ENCODE results near the gene SERPINB2.
"Not testable (repeated sequence)": the region's sequence is repeated elsewhere in the genome, so short reads cannot be mapped to it uniquely, and the experiment has no call there.

SERPINB2 gene

DNA sequence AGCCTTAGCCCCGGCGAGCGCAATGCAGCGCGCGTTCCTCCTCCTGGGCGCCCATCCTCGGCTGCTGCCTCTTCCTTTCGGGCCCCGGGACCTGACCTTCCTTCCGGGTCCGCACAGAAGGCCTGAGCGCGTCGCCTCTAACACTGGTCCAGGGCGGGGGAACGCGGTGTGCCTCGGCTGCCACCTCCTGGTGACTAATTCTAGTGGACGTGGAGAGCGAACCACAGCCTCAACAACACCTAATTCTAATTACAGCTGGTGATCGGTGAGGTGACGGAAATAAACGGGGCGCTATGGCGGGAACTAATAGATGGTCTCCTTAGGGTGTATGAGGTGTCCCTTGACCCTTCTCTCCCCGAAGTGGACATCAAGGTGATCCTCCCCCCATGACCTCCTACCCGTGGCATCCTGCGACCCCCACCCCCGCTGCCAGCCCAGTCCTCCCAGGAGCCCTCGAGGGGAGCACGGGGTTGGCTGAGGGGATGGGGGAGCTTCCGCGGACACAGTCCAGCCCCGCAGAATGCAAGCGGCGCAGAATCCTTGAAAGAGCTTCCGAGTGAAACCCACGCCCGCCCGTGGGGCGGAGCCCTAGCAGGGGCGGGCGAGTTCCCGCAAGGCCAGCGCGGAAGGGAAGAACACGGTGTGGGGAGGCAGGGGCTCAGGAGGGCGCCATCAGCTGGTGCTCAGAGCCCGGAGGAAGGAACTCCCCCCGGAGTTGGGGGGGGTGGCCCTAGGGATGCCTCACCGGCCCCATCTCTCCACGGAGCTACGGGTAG lies 48.8 kb downstream of the SERPINB2 start:
- peak; percentile 45 for DNase-seq (ENCODE audit: low read depth)

DNA sequence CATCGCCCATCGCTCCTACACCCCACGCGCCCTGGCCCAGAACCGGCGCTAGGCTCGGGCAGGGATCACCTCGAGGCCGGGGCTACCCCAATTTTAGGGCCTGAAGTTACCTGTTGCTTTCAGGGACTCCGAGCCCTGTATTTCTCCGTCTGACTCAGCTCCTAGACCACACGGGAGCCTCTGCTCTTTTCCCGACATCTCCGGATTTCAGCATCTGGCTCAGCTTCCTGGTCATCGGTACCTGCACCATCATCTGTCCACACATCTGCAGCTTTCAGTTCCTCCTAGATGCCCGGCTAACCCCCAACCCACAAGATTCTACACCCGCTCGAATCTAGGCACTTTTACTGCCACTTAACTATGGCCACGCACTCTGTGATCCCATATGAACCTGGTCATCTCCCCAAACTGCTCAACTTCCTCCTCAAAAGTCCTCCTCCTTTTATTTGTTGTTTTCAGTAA lies 49.5 kb downstream of the SERPINB2 start:
- DNase-seq (ENCODE audit: low read depth) = no peak

DNA sequence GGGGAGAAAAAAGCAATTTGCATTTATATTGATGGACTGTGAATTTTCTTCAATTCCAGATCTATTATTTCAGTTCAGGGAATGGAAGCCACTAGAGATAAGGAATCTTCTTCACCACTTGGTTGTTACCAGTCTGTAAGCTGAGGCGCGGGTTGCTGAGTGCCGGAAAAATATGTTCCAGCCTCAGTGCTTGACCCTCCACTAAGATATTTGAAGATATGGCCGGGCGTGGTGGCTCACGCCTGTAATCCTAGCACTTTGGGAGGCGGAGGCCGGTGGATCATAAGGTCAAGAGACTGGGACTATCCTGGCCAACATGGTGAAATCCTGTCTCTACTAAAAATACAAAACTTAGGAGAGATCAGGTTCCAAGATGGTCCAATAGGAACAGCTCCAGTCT lies 52.5 kb downstream of the SERPINB2 start:
- DNase-seq (ENCODE audit: low read depth) = no peak

DNA sequence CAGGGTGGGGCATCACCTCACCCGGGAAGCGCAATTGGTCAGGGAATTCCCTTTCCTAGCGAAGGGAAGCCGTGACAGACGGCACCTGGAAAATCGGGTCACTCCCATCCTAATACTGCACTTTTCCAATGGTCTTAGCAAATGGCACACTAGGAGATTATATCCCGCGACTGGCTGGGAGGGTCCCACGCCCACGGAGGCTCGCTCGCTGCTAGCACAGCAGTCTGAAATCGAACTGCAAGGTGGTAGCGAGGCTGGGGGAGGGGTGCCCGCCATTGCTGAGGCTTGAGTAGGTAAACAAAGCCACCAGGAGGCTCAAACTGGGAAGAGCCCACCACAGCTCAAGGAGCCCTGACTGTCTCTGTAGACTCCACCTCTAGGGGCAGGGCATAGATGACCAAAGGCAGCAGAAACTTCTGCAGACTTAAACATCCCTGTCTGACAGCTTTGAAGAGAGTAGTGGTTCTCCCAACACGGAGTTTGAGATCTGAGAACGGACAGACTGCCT lies 53.1 kb downstream of the SERPINB2 start:
- DNase-seq (ENCODE audit: low read depth) = not testable (repeated sequence)

DNA sequence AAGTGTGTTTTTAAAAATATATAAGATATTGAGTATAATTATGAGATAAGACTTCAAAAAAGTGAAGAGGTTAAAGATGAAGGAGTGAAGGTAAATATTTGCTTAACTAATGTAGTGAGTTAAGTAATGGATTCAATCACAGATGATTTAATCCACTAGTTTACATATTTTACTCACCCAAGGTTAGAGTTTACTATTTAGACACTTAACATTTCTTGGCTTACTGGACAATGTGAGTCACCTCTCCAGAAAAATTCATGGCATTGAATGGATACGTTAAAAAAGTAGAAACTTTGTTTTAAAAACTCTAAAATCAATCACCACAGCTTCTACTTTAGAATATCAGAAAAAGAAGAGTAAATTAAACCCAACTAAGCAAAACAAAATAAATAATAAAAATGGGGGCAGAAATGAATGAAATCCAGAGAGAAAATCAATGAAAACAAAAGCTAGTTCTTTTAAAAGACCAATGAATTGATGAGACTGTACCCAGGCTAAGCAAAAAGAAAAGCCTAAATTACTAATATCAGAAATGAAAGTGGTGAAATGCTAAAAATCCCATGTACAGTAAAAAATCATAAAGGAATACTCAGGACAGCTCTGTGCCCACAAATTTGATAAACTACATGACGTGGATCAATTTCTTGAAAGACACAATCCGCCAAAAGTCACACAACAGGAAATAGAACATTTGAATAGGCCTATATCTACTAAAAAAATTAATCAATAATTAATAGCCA lies 59.7 kb downstream of the SERPINB2 start:
- DNase-seq (ENCODE audit: low read depth) = no peak

DNA sequence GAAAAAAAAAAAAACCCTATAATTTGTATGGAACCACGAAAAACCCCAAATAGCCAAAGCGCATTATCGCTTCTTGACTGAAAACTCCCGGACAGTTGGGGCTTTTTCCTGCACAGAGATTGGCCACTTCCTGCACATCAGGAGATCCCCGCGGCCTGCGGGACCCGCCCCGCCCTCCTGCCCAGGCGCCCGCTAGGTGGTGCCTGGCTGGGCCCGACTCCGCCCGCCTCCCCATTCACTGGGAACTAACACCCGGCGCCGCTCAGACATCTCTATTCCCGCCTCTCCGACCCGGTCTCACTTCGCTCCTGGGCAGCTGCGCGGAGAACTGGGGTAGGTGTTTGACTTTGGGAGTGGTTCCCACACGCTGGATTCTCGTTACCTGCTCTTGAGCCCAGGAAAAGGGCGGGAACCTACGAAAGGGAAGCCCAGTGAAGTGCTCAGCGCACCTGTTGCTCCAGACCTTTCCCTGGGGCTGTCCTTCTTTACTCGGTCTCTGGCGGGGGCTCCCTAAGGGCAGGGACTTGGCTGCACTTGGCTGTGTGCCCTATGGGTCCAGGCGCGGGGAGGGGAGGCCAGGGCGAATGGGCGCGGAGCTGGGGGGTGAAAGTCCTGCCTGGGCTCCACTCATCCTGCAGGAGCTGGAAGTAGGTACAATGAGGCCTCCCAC lies 61.7 kb downstream of the SERPINB2 start, which contains the start of gene HMSD:
HMSD (plus strand) TSS at position 234 of the 670 bp plus-strand sequence. CDS start 4,155 bp downstream, outside the sequence.
- DNase-seq (ENCODE audit: low read depth) = no peak

DNA sequence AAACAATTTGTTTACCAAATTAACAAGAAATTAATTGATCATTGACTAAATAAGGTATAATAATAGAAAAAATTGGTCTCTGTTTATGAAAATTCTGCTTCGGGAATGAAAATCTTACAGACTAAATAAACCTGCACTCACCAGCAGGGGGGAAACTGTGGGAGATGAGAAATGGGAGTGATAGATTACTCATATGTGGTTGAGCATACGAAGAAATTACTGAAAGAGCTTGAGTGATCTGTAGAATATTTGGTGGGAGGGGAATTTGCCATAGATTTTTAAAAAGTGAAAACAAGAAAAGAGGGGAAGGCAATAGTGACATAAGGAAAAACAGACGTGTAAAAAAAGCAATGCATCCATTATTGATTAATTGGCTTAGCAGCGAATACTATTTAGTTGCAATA lies 63.8 kb downstream of the SERPINB2 start:
- no peak for DNase-seq (ENCODE audit: low read depth)
